C4-2B (cell line): ENCODE data around the gene WDR46.

Source experiments
- ZFX ChIP-seq: fragments of 450-650 bp; IDR thresholded peaks from 2 replicates; pipeline ENCODE4 v1.6.1; 2017
- TF ChIP-seq, protein P1 (sequence below): fragments of 450-650 bp; conservative IDR thresholded peaks from 2 replicates; pipeline ENCODE4 v1.5.1; 2017; ENCODE audit warnings: mild to moderate bottlenecking

DNA sequence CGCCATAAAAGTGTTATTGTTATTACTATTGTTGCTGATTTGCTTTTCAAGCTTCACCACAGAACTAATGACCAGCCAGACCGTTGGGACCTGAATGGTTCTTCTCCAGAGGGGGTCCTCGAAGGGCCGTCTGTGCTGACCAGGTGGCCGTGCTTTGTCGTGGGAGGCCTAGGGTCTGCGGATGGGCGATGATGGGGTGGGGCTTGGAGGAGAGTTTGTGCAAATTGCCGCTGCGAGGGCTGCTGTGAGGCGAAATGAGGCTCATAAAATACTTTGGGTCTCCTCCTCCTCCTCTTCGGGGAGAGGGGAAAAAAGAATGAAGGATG lies 34.5 kb upstream of the WDR46 start:
- TF ChIP-seq, protein P1, sequence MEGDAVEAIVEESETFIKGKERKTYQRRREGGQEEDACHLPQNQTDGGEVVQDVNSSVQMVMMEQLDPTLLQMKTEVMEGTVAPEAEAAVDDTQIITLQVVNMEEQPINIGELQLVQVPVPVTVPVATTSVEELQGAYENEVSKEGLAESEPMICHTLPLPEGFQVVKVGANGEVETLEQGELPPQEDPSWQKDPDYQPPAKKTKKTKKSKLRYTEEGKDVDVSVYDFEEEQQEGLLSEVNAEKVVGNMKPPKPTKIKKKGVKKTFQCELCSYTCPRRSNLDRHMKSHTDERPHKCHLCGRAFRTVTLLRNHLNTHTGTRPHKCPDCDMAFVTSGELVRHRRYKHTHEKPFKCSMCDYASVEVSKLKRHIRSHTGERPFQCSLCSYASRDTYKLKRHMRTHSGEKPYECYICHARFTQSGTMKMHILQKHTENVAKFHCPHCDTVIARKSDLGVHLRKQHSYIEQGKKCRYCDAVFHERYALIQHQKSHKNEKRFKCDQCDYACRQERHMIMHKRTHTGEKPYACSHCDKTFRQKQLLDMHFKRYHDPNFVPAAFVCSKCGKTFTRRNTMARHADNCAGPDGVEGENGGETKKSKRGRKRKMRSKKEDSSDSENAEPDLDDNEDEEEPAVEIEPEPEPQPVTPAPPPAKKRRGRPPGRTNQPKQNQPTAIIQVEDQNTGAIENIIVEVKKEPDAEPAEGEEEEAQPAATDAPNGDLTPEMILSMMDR: no peak
- TF ChIP-seq ZFX: no peak
